H1 (cell line): Measurements from ENCODE around the gene TRMT10B. TPM values are rescaled to one million over a fixed set of nuclear protein-coding genes. Genes with fewer than 3 reads are reported as not detected.

Experiments used
- CTCF ChIA-PET: fragments of 300-600 bp; sonication (Branson Sonifier 250); formaldehyde crosslinking; loops from one replicate; lab custom pipeline; 2021; ENCODE audit not compliant: partially characterized antibody; lab: Charles Lee
- POLR2A ChIA-PET: fragments of 300-600 bp; sonication (Branson Sonifier 250); formaldehyde crosslinking; loops from one replicate; lab custom pipeline; 2021; ENCODE audit warnings: inconsistent platforms; ENCODE audit not compliant: partially characterized antibody; lab: Charles Lee
- DNase-seq, 2 experiments: peaks; one replicate each; pipeline versions ENCODE4 v3.0.0 to v3.0.0-alpha.2; 2010 to 2022; ENCODE audit warnings: low spot score in 2 of 2, low read depth in 1 of 2, mixed read lengths in 1 of 2
- FAIRE-seq: peaks from 2 replicates; lab custom pipeline; 2011; peaks lifted over from hg19 to GRCh38; lab: Jason Lieb, UNC
- H2AFZ ChIP-seq: 2 replicates; pipeline ENCODE4 v1.8.1; 2012; ENCODE audit warnings: low read length, inconsistent platforms
- H2AK5ac ChIP-seq: 2 replicates; pipeline ENCODE4 v1.6.1; 2013; ENCODE audit warnings: low read depth, low read length
- H2BK120ac ChIP-seq: replicated peaks from 2 replicates; pipeline ENCODE3; 2013; ENCODE audit warnings: low read depth, low read length, inconsistent platforms
- H2BK12ac ChIP-seq: 2 replicates; pipeline ENCODE4 v1.6.1; 2013; ENCODE audit warnings: low read depth, low read length
- H2BK15ac ChIP-seq: 2 replicates; pipeline ENCODE4 v1.6.1; 2013; ENCODE audit warnings: low read length
- H2BK20ac ChIP-seq: 2 replicates; pipeline ENCODE4 v1.6.1; 2013; ENCODE audit warnings: low read length
- H2BK5ac ChIP-seq: 2 replicates; pipeline ENCODE4 v1.6.1; 2013; ENCODE audit warnings: low read depth, low read length
- H3K14ac ChIP-seq: 2 replicates; pipeline ENCODE4 v1.6.1; 2013; ENCODE audit warnings: inconsistent platforms; ENCODE audit not compliant: insufficient read length
- H3K18ac ChIP-seq: 2 replicates; pipeline ENCODE4 v1.6.1; 2013; ENCODE audit warnings: low read length; ENCODE audit errors: extremely low read depth
- H3K23ac ChIP-seq: 2 replicates; pipeline ENCODE4 v1.6.1; 2013; ENCODE audit warnings: inconsistent platforms; ENCODE audit not compliant: insufficient read length
- H3K23me2 ChIP-seq: 2 replicates; pipeline ENCODE4 v1.6.1; 2013; ENCODE audit warnings: low read depth, low read length
- H3K27ac ChIP-seq: 2 replicates; pipeline ENCODE4 v1.6.1; 2011; ENCODE audit warnings: low read depth, low read length, inconsistent platforms
- H3K27me3 ChIP-seq, 4 experiments: replicated peaks in 1 of 4; 1 replicate in 1 of 4; 2 replicates in 3 of 4; pipeline versions ENCODE4 v1.6.1 to v1.8.1; 2011 to 2013; ENCODE audit warnings: low read length in 3 of 4, mild to moderate bottlenecking in 3 of 4, inconsistent platforms in 2 of 4, mixed read lengths in 2 of 4, moderate library complexity in 1 of 4; ENCODE audit not compliant: control insufficient read depth in 3 of 4, insufficient read depth in 3 of 4; ENCODE audit errors: extremely low read depth in 1 of 4
- H3K36me3 ChIP-seq, 4 experiments: 2 replicates each; pipeline versions ENCODE4 v1.6.1 to v1.8.1; 2011 to 2013; ENCODE audit warnings: mild to moderate bottlenecking in 4 of 4, low read length in 3 of 4, moderate library complexity in 2 of 4, control low read depth in 1 of 4, inconsistent platforms in 1 of 4; ENCODE audit not compliant: insufficient read depth in 4 of 4, control insufficient read depth in 2 of 4
- H3K4ac ChIP-seq: replicated peaks from 2 replicates; pipeline ENCODE3; 2013; ENCODE audit warnings: low read length, low read depth, mixed read lengths, inconsistent platforms; ENCODE audit not compliant: insufficient read length
- H3K4me1 ChIP-seq, 4 experiments: replicated peaks in 1 of 4; 1 replicate in 1 of 4; 2 replicates in 3 of 4; pipeline versions ENCODE4 v1.6.1 to v1.8.1; 2011 to 2013; ENCODE audit warnings: low read length in 3 of 4, inconsistent platforms in 2 of 4, mixed read lengths in 1 of 4; ENCODE audit not compliant: insufficient read depth in 4 of 4, control insufficient read depth in 3 of 4
- H3K4me2 ChIP-seq, 2 experiments: 2 replicates each; pipeline versions ENCODE4 v1.6.1 to v1.8.1; 2011 to 2013; ENCODE audit warnings: low read depth in 2 of 2, low read length in 2 of 2, control low read depth in 1 of 2, inconsistent platforms in 1 of 2, mild to moderate bottlenecking in 1 of 2; ENCODE audit not compliant: insufficient read depth in 1 of 2
- H3K4me3 ChIP-seq, 4 experiments: fragments of 200-600, 300-600 bp in 1 of 4; sonication (generic), shearing (Covaris generic), sonication (Bioruptor Twin) in 1 of 4; 2 replicates each; pipeline versions ENCODE4 v1.5.1 to v1.8.1; 2011 to 2016; ENCODE audit warnings: low read length in 4 of 4, low read depth in 3 of 4, control low read depth in 2 of 4, inconsistent platforms in 2 of 4, mild to moderate bottlenecking in 2 of 4, mixed read lengths in 1 of 4, moderate library complexity in 1 of 4; ENCODE audit not compliant: insufficient read depth in 2 of 4; ENCODE audit errors: extremely low read depth in 1 of 4
- H3K56ac ChIP-seq: replicated peaks from 2 replicates; pipeline ENCODE3; 2013; ENCODE audit warnings: low read depth, mild to moderate bottlenecking, mixed read lengths, low read length, inconsistent platforms; ENCODE audit not compliant: insufficient read length
- H3K79me1 ChIP-seq: 2 replicates; pipeline ENCODE4 v1.6.1; 2013; ENCODE audit warnings: low read depth, low read length, control low read depth
- H3K79me2 ChIP-seq, 2 experiments: 2 replicates each; pipeline versions ENCODE4 v1.6.1 to v1.8.1; 2012 to 2013; ENCODE audit warnings: low read length in 2 of 2, mild to moderate bottlenecking in 2 of 2, inconsistent platforms in 1 of 2; ENCODE audit not compliant: insufficient read depth in 2 of 2, control insufficient read depth in 1 of 2
- H3K9ac ChIP-seq, 4 experiments: replicated peaks in 1 of 4; 1 replicate in 1 of 4; 2 replicates in 3 of 4; pipeline versions ENCODE4 v1.6.1 to v1.8.1; 2011 to 2013; ENCODE audit warnings: low read depth in 3 of 4, low read length in 3 of 4, control low read depth in 2 of 4, mild to moderate bottlenecking in 2 of 4, moderate library complexity in 2 of 4, inconsistent platforms in 1 of 4; ENCODE audit errors: extremely low read depth in 1 of 4
- H3K9me3 ChIP-seq, 2 experiments: 2 replicates each; pipeline versions ENCODE4 v1.6.1 to v1.8.1; 2012 to 2013; ENCODE audit warnings: mild to moderate bottlenecking in 2 of 2, moderate library complexity in 2 of 2, control low read depth in 1 of 2, inconsistent platforms in 1 of 2, low read depth in 1 of 2, low read length in 1 of 2, mixed read lengths in 1 of 2; ENCODE audit not compliant: insufficient read depth in 2 of 2
- H4K20me1 ChIP-seq, 2 experiments: replicated peaks in 1 of 2; 2 replicates each; pipeline versions ENCODE3 to v1.8.1; 2011 to 2013; ENCODE audit warnings: inconsistent platforms in 2 of 2, low read length in 2 of 2, mild to moderate bottlenecking in 1 of 2; ENCODE audit not compliant: insufficient read depth in 2 of 2, control insufficient read depth in 1 of 2
- H4K5ac ChIP-seq: 2 replicates; pipeline ENCODE4 v1.6.1; 2013; ENCODE audit warnings: low read length, low read depth, mixed read lengths, inconsistent platforms; ENCODE audit not compliant: insufficient read length
- H4K8ac ChIP-seq: 2 replicates; pipeline ENCODE4 v1.8.0; 2013; ENCODE audit warnings: mild to moderate bottlenecking, moderate library complexity, low read length, inconsistent platforms; ENCODE audit not compliant: insufficient read depth; ENCODE audit errors: extremely low read depth
- H4K91ac ChIP-seq: replicated peaks from 2 replicates; pipeline ENCODE3; 2013; ENCODE audit warnings: low read length, mixed read lengths, inconsistent platforms; ENCODE audit not compliant: insufficient read length
- BACH1 ChIP-seq: IDR thresholded peaks from 2 replicates; pipeline ENCODE4 v1.6.1; 2012; ENCODE audit warnings: low read length, improper control_type of control experiment
- CHD1 ChIP-seq: IDR thresholded peaks from 2 replicates; pipeline ENCODE4 v1.6.1; 2012; ENCODE audit warnings: low read depth, low read length, improper control_type of control experiment
- EP300 ChIP-seq, 2 experiments: IDR thresholded peaks; 1 replicate in 1 of 2; 2 replicates in 1 of 2; pipeline ENCODE4 v1.6.1; 2011 to 2012; ENCODE audit warnings: low read depth in 2 of 2, low read length in 2 of 2, mild to moderate bottlenecking in 2 of 2, borderline replicate concordance in 1 of 2, inconsistent platforms in 1 of 2, moderate library complexity in 1 of 2
- EZH2 ChIP-seq: fragments of 200-600 bp; sonication (generic); IDR thresholded peaks from 2 replicates; pipeline ENCODE4 v1.7.1; 2012; ENCODE audit warnings: low read depth, mild to moderate bottlenecking, moderate library complexity, low read length, inconsistent platforms; ENCODE audit not compliant: severe bottlenecking
- FOSL1 ChIP-seq: IDR thresholded peaks from 2 replicates; pipeline ENCODE4 v1.6.1; 2011; ENCODE audit warnings: mild to moderate bottlenecking, low read depth, low read length, moderate library complexity; ENCODE audit not compliant: insufficient read depth
- JUND ChIP-seq: IDR thresholded peaks from 2 replicates; pipeline ENCODE4 v1.6.1; 2011; ENCODE audit warnings: mild to moderate bottlenecking, improper control_type of control experiment, low read length
- KDM4A ChIP-seq: IDR thresholded peaks from one replicate; pipeline ENCODE4 v1.7.1; 2012; ENCODE audit warnings: low read depth, mild to moderate bottlenecking, moderate library complexity, low read length, inconsistent platforms; ENCODE audit not compliant: severe bottlenecking
- KDM5A ChIP-seq: fragments of 200-600 bp; IDR thresholded peaks from 2 replicates; pipeline ENCODE4 v1.7.1; 2012; ENCODE audit warnings: mild to moderate bottlenecking, low read length, inconsistent platforms, mixed read lengths
- NRF1 ChIP-seq: IDR thresholded peaks from 2 replicates; pipeline ENCODE4 v1.6.1; 2011; ENCODE audit warnings: mild to moderate bottlenecking, low read depth, low read length, improper control_type of control experiment
- RXRA ChIP-seq: IDR thresholded peaks from 2 replicates; pipeline ENCODE4 v1.6.1; 2011; ENCODE audit warnings: low read depth, mild to moderate bottlenecking, low read length, moderate library complexity; ENCODE audit not compliant: insufficient read depth
- SP2 ChIP-seq: IDR thresholded peaks from 2 replicates; pipeline ENCODE4 v1.6.1; 2012; ENCODE audit warnings: mild to moderate bottlenecking, low read length, inconsistent platforms
- WGBS, 2 experiments: shearing (Covaris generic) in 1 of 2; methylation state at CpG; one replicate each; pipeline versions ENCODE4 v1.1.6 to v1.1.7; 2013 to 2015; ENCODE audit warnings: low lambda C conversion rate in 2 of 2, mixed read lengths in 2 of 2, inconsistent platforms in 1 of 2, low coverage in 1 of 2, missing lambda C conversion rate in 1 of 2; ENCODE audit not compliant: insufficient replicate concordance in 2 of 2, insufficient coverage in 1 of 2, insufficient read length in 1 of 2; ENCODE audit errors: extremely low coverage in 1 of 2, missing lambda C conversion rate in 1 of 2; 5-methylcytosine and 5-hydroxymethylcytosine counted together
- polyA plus RNA-seq, 7 experiments: library from polyadenylated mRNA; depleted of rRNA in 3 of 7; stranded (reverse) in 5 of 7; unstranded in 2 of 7; fragments of >200 nt in 5 of 7; fragments of 200-250 nt in 2 of 7; gene quantifications; 1 replicate in 5 of 7; 2 replicates in 1 of 7; 4 replicates in 1 of 7; pipeline versions ENCODE4 v1.2.1 to v1.2.3, GENCODE V29; 2011 to 2013; ENCODE audit warnings: missing spikeins in 2 of 7, mixed read lengths in 2 of 7
- total RNA-seq: library from RNA; stranded (reverse); fragmentation: NEBNext Ultra II Directional; extraction: Animal tissue kit (Norgen Biotek cat#: 25700); gene quantifications from 2 replicates; pipeline ENCODE4 v1.2.1, GENCODE V29; 2021
- TF ChIP-seq, protein P1 (sequence below): IDR thresholded peaks from 2 replicates; pipeline ENCODE4 v1.6.1; 2012; ENCODE audit warnings: inconsistent platforms

TRMT10B gene
- total and polyA plus RNA-seq, 2 of the 8 experiments (the other 6 are each of a cell fraction or from before 2014, with no cell fraction given) = 2.4 to 4.5 TPM

DNA sequence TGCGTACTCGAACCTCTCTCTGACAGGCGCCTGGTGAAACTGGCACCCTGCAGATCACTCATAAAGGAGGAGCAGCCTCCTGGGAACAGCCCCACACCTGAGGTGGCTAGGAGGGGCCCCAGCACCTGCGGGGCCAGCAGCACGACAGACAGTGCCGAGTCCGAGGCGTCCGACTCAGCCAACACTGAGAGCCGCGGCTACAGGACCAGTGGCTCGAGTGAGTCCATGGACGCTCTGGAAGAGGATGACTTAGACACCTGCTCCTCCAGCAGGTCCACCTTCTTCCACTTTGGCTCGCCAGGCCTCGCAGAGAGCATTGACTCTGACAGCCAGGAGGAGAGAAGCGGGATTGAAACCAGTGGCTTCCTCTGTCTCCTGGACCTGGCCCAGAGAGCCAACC, 13.5 kb upstream of the TRMT10B start:
- no peak overlapping the region for H3K9ac ChIP-seq
- 93% methylated on average over 16 of the region's 16 CpGs; no CpG with 5 or more reads in 1 of the 2 experiments for WGBS, 2 experiments
- H2BK20ac ChIP-seq = no peak overlapping the region
- no peak overlapping the region for H3K18ac ChIP-seq
- H3K9me3 ChIP-seq = no peaks in the 10 kb centered on the region
- no peak overlapping the region for H2AFZ ChIP-seq
- TF ChIP-seq FOSL1 (no peak), BACH1 (no peak), RXRA (no peak), CHD1 (no peak), SP2 (no peak), KDM4A (no peak), NRF1 (no peak), KDM5A (no peak), EP300 (IDR thresholded peaks at IDR 0.05; ENCODE audit: borderline replicate concordance in 1 of 2, low read depth in 2 of 2, low read length in 2 of 2) (no peak), EZH2 (no peak), JUND (no peak)
- TF ChIP-seq, protein P1, sequence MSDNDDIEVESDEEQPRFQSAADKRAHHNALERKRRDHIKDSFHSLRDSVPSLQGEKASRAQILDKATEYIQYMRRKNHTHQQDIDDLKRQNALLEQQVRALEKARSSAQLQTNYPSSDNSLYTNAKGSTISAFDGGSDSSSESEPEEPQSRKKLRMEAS = no peak
- H3K79me2 ChIP-seq = no peaks in the 10 kb centered on the region
- no peak overlapping the region for H2BK5ac ChIP-seq
- H3K79me1 ChIP-seq = no peaks in the 10 kb centered on the region
- H3K23ac ChIP-seq = no peak overlapping the region
- no peaks in the 10 kb centered on the region; the same call in 1 of the 2 replicates for H3K23me2 ChIP-seq
- H2BK15ac ChIP-seq = no peak overlapping the region
- no peak overlapping the region for H2BK12ac ChIP-seq
- FAIRE-seq (no peak), DNase-seq (no peak)
- CTCF ChIA-PET = no interaction called here
- no peak overlapping the region for H3K4ac ChIP-seq
- H3K4me3 ChIP-seq = no peak overlapping the region
- H4K8ac ChIP-seq = no peak overlapping the region
- no peak overlapping the region for H4K5ac ChIP-seq
- H3K56ac ChIP-seq = no peak overlapping the region
- POLR2A ChIA-PET = no interaction called here
- no peaks in the 10 kb centered on the region for H3K4me1 ChIP-seq
- H4K20me1 ChIP-seq = no peaks in the 10 kb centered on the region
- no peaks in the 10 kb centered on the region for H3K27me3 ChIP-seq
- H3K27ac ChIP-seq = no peak overlapping the region
- H3K14ac ChIP-seq = no peak overlapping the region
- no peak overlapping the region for H4K91ac ChIP-seq
- no peaks in the 10 kb centered on the region for H3K36me3 ChIP-seq
- no peak overlapping the region for H2AK5ac ChIP-seq
- H2BK120ac ChIP-seq = no peak overlapping the region
- no peak overlapping the region for H3K4me2 ChIP-seq
